ENCODE data around the gene FKBP2.

Gene FKBP2

GRCh38 chr11:64286801-64287159 is 45.9 kb downstream of the FKBP2 start:
- DNase-seq = no peak

DNA sequence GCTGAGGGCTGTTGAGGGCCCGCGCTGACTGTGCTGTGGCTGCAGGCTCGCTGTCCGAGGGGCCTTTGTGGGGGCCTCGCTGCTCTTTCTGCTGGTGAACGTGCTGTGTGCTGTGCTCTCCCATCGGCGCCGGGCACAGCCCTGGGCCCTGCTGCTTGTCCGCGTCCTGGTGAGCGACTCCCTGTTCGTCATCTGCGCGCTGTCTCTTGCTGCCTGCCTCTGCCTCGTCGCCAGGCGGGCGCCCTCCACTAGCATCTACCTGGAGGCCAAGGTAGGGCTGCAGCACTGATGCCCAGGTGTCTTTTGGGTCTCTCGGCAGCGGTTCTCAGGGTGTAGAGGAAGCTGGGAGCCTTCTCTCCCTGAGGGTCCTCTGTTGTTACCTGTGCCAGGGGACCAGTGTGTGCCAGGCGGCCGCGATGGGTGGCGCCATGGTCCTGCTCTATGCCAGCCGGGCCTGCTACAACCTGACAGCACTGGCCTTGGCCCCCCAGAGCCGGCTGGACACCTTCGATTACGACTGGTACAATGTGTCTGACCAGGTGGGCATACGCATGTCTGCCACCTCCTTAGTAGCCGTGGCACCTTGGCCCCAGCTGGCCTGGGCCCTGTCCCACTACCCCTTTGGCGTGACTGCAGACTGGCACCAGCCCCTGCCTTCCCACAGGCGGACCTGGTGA is 46.9 kb downstream of the FKBP2 start:
- no peak for DNase-seq

- DNase-seq = no peak
These were observed 47.5 kb downstream of the FKBP2 start for GRCh38 chr11:64288353-64288750.

- DNase-seq = no peak
These were observed 48.2 kb downstream of the FKBP2 start for GRCh38 chr11:64289002-64289564.

- no peak for DNase-seq
These were observed 49.7 kb downstream of the FKBP2 start for GRCh38 chr11:64290352-64291261.

GRCh38 chr11:64291262-64291751 is 50.4 kb downstream of the FKBP2 start, which contains the start of gene KCNK4:
Gene KCNK4 (plus strand): TSS chr11:64291302. CDS start chr11:64293019, 1,717 bp downstream.
- DNase-seq = no peak

DNA sequence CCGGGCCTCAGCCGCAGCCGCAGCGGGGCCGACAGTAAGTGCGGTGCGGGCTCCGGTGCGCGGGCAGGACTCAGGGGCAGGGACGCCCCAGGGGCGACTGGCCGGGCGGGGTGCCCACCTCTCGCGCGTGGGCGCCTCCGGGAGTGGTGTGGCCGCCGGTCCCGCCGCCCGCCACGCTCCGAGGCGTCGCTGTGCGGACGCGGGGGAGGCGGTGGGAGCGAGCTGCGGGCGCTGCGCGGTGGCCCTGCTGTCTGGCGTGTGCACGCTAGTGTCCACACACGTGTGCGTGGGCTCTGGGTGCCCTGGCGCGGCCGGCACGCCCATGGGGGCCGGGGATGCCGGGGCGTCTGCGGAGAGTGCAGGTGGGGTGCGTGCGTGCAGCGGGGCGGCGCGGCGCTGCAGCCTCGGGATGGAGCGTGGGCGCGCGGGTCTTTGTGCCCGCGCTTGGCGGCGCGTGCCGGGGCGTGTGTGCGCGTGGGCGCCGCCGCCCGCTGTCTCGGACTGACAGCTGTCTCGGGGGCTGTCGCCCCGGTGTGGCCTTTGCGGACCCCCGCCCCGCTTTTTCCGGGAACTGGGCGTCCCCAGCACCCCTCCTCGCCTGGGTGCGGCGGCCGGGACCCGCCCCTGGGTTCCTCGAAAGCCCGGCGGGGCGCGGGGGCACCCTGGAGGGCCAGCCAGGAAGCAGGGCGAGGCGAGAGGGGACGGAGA is 51.0 kb downstream of the FKBP2 start:
- DNase-seq = no peak

- DNase-seq = no peak
These were observed 51.8 kb downstream of the FKBP2 start for GRCh38 chr11:64292460-64293254.

Data from NCI-H1694 (cell line).